Astrocyte (in vitro differentiated cells and primary cell): ENCODE data around the gene KLRK1.

ENCODE experiments used
- CTCF ChIP-seq: IDR thresholded peaks from 2 replicates; pipeline ENCODE4 v1.5.1; 2011; ENCODE audit warnings: low read depth, mild to moderate bottlenecking, inconsistent platforms, low read length, moderate library complexity; ENCODE audit not compliant: insufficient read depth
- EZH2 ChIP-seq: IDR thresholded peaks from 2 replicates; pipeline ENCODE4 v1.6.1; 2012; ENCODE audit warnings: mild to moderate bottlenecking, low read length, inconsistent platforms; ENCODE audit not compliant: insufficient read depth

GRCh38 chr12:10404798-10405197 lies 15.0 kb upstream of the KLRK1 start:
- TF ChIP-seq CTCF (no peak), EZH2 (no peak)
